Esophagus muscularis mucosa (tissue), 4 donors: Measurements from ENCODE around the gene ZNF219. TPM values are rescaled to one million over a fixed set of nuclear protein-coding genes. Genes with fewer than 3 reads are reported as not detected.

Source experiments
- DNase-seq: peaks from one replicate; pipeline ENCODE4 v3.0.0-alpha.2; 2017; ENCODE audit errors: extremely low spot score
- H3K27ac ChIP-seq, 4 donors: fragments of 200-600 bp; sonication (generic); replicated peaks in 1 of 4; 1 replicate in 3 of 4; 2 replicates in 1 of 4; pipeline ENCODE4 v1.5.1; 2016 to 2019; ENCODE audit warnings: mild to moderate bottlenecking in 1 of 4
- H3K27me3 ChIP-seq, 4 donors: fragments of 200-600 bp; sonication (generic); one replicate each; pipeline versions ENCODE4 v1.5.1 to v1.6.0; 2016 to 2019
- H3K36me3 ChIP-seq, 4 donors: fragments of 200-600 bp; sonication (generic); one replicate each; pipeline ENCODE4 v1.5.1; 2016 to 2019
- H3K4me1 ChIP-seq, 4 donors: fragments of 200-600 bp; sonication (generic); one replicate each; pipeline ENCODE4 v1.5.1; 2016 to 2019
- H3K4me3 ChIP-seq, 4 donors: fragments of 200-600 bp; sonication (generic); 1 replicate in 2 of 4; 2 replicates in 2 of 4; pipeline ENCODE4 v1.5.1; 2016 to 2019; ENCODE audit warnings: mild to moderate bottlenecking in 4 of 4, moderate library complexity in 1 of 4
- H3K9me3 ChIP-seq, 4 donors: fragments of 200-600 bp; sonication (generic); 1 replicate in 3 of 4; 2 replicates in 1 of 4; pipeline ENCODE4 v1.5.1; 2016 to 2019
- EP300 ChIP-seq: sonication (generic); formaldehyde crosslinking; IDR thresholded peaks from one replicate; pipeline ENCODE4 v1.6.1; 2017; ENCODE audit warnings: antibody characterized with exemption
- POLR2A ChIP-seq: fragments of 450-650 bp; IDR thresholded peaks from one replicate; pipeline ENCODE4 v1.6.1; 2017; ENCODE audit warnings: antibody characterized with exemption, moderate library complexity, mild to moderate bottlenecking, low read depth
- POLR2AphosphoS5 ChIP-seq, 2 donors: sonication (generic); formaldehyde crosslinking; IDR thresholded peaks; one replicate each; pipeline ENCODE4 v1.6.1; 2017; ENCODE audit warnings: antibody characterized with exemption in 2 of 2
- WGBS: methylation state at CpG from one replicate; pipeline ENCODE4 v1.1.5; 2018; 5-methylcytosine and 5-hydroxymethylcytosine counted together
- intact Hi-C: fragments of 100-400 bp; cut with DNase I; formaldehyde crosslinking; loops from one replicate; pipeline ENCODE4 v1.15.1; 2023
- total RNA-seq, 4 donors: library from RNA; depleted of rRNA; stranded (reverse); fragments of >200 nt; gene quantifications; one replicate each; pipeline versions ENCODE4 v1.1.0 to v1.2.1, GENCODE V29; 2016
- TF ChIP-seq, protein P1 (sequence below), 3 experiments: fragments of 200-600 bp in 2 of 3; fragments of 450-650 bp in 1 of 3; sonication (generic) in 2 of 3; IDR thresholded peaks; one replicate each; pipeline ENCODE4 v1.5.1; 2017 to 2019; ENCODE audit warnings: antibody characterized with exemption in 3 of 3, mild to moderate bottlenecking in 2 of 3, moderate library complexity in 1 of 3

The ZNF219 gene
- total RNA-seq, 4 donors from 2014 or later, result 64.4 to 116 (median 94.3) TPM

DNA sequence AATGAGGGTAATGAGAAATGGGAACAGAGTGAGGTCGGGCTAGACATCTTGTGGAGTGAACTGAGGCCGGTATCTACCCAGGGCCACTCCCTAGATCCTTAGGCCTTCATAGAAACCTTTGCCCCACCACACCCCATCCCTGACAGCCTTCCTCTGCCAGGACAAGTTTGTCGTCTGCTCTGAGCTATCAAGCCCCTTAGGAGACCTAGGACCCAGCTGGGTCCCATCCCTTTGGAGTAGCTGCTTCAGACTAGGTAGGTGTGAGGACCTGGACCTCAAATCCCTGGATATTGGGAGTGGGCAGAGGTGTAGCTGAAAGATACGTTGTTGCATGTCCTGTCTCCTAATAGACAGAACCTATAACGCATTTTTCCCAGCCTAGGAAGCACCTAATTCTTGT, 2.5 kb upstream of the ZNF219 start, which contains the start of gene TMEM253:
TSS of gene TMEM253 (plus strand) at position 136 of the 400 bp plus-strand sequence. CDS start 278 bp downstream, outside the sequence.
- Histone ChIP-seq H3K4me1 (peaks cover 44 to 66% (median 63%) of the 10 kb centered on the region in 4 donors), H3K27ac (peak within 1 kb of the TSS; percentile 97 to 98 (median 97)), H3K36me3 (no peaks in the 10 kb centered on the region), H3K9me3 (no peaks in the 10 kb centered on the region), H3K27me3 (no peaks in the 10 kb centered on the region), H3K4me3 (no peak within 1 kb of the TSS)
- TF ChIP-seq, protein P1, sequence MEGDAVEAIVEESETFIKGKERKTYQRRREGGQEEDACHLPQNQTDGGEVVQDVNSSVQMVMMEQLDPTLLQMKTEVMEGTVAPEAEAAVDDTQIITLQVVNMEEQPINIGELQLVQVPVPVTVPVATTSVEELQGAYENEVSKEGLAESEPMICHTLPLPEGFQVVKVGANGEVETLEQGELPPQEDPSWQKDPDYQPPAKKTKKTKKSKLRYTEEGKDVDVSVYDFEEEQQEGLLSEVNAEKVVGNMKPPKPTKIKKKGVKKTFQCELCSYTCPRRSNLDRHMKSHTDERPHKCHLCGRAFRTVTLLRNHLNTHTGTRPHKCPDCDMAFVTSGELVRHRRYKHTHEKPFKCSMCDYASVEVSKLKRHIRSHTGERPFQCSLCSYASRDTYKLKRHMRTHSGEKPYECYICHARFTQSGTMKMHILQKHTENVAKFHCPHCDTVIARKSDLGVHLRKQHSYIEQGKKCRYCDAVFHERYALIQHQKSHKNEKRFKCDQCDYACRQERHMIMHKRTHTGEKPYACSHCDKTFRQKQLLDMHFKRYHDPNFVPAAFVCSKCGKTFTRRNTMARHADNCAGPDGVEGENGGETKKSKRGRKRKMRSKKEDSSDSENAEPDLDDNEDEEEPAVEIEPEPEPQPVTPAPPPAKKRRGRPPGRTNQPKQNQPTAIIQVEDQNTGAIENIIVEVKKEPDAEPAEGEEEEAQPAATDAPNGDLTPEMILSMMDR (IDR thresholded peaks at IDR 0.05), result no peak
- TF ChIP-seq EP300 (no peak), POLR2A (no peak), POLR2AphosphoS5 (IDR thresholded peaks at IDR 0.05) (no peak)
- 85% methylated on average over 5 of the region's 5 CpGs for WGBS
- intact Hi-C loops, result loop anchor here (10.0 kb wide), 1 partner anchor 636 kb away; the partner anchor contains the start of genes PIP4P1 and PNP
- DNase-seq, result no peak

DNA sequence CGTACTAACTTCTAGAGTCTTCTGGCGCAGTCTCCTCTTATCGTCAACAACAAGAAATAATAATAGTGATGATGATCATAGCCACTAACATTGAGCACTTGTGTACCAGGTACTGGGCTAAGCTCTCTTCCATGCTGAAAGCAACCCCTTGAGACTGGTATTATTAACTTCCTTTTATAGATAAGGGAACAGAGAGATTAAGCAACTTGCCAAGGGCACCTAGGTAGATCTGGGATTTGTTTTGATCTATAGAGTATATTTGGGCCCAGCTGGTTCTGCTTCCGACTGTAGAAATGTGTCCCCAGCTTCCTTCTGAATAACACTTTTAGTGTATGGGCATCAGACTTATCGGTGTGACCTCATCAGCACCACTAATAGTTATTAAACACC, 1.1 kb upstream of the ZNF219 start:
- TF ChIP-seq EP300 (no peak), POLR2A (no peak), POLR2AphosphoS5 (IDR thresholded peaks at IDR 0.05) (no peak)
- TF ChIP-seq, protein P1 (IDR thresholded peaks at IDR 0.05), result no peak
- WGBS, result 54% methylated on average over 5 of the region's 5 CpGs
- Histone ChIP-seq H3K4me1 (peaks cover 37 to 66% (median 62%) of the 10 kb centered on the region in 4 donors), H3K27me3 (no peaks in the 10 kb centered on the region), H3K9me3 (no peaks in the 10 kb centered on the region), H3K36me3 (no peaks in the 10 kb centered on the region), H3K4me3 (peak overlapping the region in 3 of 4 donors; percentile 76 to 86 (median 77)), H3K27ac (peak overlapping the region; percentile 97 to 98 (median 97))
- DNase-seq, result no peak
- intact Hi-C loops, result loop anchor here (10.0 kb wide), 1 partner anchor 165 kb away; the partner anchor contains the start of gene HNRNPC

DNA sequence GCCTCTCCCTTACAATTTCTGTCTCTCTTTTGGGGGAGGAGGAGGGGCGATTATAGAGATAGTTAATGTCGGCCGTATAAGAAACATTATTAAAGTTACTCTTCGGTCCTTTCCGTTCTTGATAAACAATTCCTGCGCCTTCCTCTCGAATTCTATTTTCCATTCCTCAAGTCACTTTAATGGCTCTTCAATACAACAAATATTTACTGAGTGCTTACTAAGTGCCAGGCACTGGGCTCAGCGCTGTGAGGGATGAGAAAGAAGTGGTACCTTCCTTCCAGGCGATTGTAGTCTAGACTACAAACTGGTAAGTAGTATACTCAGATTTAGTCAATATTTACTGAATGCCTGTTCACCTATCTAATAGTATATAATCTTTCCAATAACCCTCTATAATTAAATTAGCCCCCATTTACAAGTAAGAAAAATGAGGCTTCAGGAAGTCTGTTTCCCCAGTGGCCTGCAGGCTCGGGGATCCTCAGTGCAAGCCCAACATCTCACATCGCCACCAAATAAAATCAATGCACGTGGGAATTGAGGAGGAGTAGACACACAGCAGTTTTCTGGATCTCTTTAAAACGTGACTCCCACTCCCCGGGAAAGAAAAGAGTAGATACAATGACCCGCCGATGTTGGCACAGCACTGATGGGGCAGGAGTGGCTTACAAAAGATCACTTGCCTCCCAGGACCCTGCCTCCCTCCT, 589 bp upstream of the ZNF219 start:
- no peaks in the 10 kb centered on the region for H3K9me3 ChIP-seq
- DNase-seq, result no peak
- 9% methylated on average over 16 of the region's 16 CpGs for WGBS
- peak overlapping the region; percentile 76 to 89 (median 82) for H3K4me3 ChIP-seq
- no peaks in the 10 kb centered on the region for H3K36me3 ChIP-seq
- H3K27ac ChIP-seq, result peak overlapping the region; percentile 97 to 98 (median 97)
- TF ChIP-seq POLR2A (no peak), POLR2AphosphoS5 (IDR thresholded peaks at IDR 0.05) (no peak), EP300 (no peak)
- TF ChIP-seq, protein P1 (IDR thresholded peaks at IDR 0.05), result no peak
- H3K4me1 ChIP-seq, result peaks cover 35 to 66% (median 62%) of the 10 kb centered on the region in 4 donors
- H3K27me3 ChIP-seq, result no peaks in the 10 kb centered on the region
- intact Hi-C loops, result loop anchor here (10.0 kb wide), 1 partner anchor 166 kb away; the partner anchor contains the start of gene HNRNPC

DNA sequence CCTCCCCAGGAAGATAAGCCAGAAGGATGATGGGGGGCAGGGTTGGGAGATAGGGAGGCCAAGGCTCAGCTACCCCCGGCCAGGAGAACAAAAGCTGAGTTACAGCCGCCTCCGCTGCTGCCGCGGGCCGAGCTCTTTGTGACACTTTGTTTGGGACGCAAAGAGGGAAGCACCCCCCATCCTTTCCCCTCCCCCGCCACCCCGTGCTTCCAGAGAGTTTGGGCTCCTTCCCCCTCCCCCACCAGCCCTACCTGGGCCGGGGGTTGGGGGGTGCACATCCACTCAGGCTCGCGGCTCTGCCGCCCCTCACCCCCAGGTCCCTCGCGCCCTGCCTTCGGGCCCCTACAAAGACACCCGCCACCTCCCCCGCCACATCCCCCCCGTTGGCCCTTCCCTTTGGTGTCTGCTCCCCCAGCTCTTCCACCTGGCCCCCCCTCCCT, 799 bp downstream of the ZNF219 start:
- Histone ChIP-seq H3K9me3 (no peaks in the 10 kb centered on the region), H3K4me1 (peaks cover 27 to 72% (median 62%) of the 10 kb centered on the region in 4 donors), H3K27ac (peak overlapping the region; percentile 97 to 98 (median 97)), H3K27me3 (no peaks in the 10 kb centered on the region), H3K36me3 (peaks cover 4 to 9% (median 7%) of the 10 kb centered on the region in 4 donors), H3K4me3 (peak overlapping the region; percentile 76 to 89 (median 82))
- TF ChIP-seq, protein P1 (IDR thresholded peaks at IDR 0.05), result no peak
- no peak for TF ChIP-seq POLR2A
- no peak for TF ChIP-seq POLR2AphosphoS5 (IDR thresholded peaks at IDR 0.05)
- no peak for TF ChIP-seq EP300
- intact Hi-C loops, result loop anchor here (10.0 kb wide), 1 partner anchor 167 kb away; the partner anchor contains the start of gene HNRNPC
- no peak for DNase-seq
- 0% methylated on average over 7 of the region's 19 CpGs for whole genome bisulfite sequencing
